B cell (primary cell): ENCODE results near the gene ADARB2. TPM values are rescaled to one million over a fixed set of nuclear protein-coding genes. Genes with fewer than 3 reads are reported as not detected.

Experiments
- ATAC-seq: fragments of 200-7000 bp; cut with Tn5 transposase; one replicate; pipeline ENCODE4 v1.10.0; 2021; ENCODE audit warnings: low read depth, mild to moderate bottlenecking, moderate number of reproducible peaks, moderate library complexity
- CTCF ChIA-PET: fragments of 350-600 bp; sonication (Branson Sonifier 250); formaldehyde crosslinking; loops from one replicate; lab custom pipeline; 2021; ENCODE audit warnings: antibody characterized with exemption, inconsistent platforms; lab: Charles Lee
- POLR2A ChIA-PET: fragments of 350-600 bp; sonication (Branson Sonifier 250); formaldehyde crosslinking; loops from one replicate; lab custom pipeline; 2021; ENCODE audit warnings: antibody characterized with exemption; lab: Charles Lee
- DNase-seq: peaks from one replicate; pipeline ENCODE4 v3.0.0; 2013
- H2AFZ ChIP-seq: 2 replicates; pipeline ENCODE4 v1.6.1; 2012; ENCODE audit warnings: mild to moderate bottlenecking, low read depth, low read length; ENCODE audit not compliant: insufficient read depth, poor library complexity, severe bottlenecking
- H3K27ac ChIP-seq, 2 donors: 1 replicate in 1 of 2; 2 replicates in 1 of 2; pipeline ENCODE4 v1.5.1; 2012 to 2013; ENCODE audit warnings: low read length in 2 of 2, mild to moderate bottlenecking in 2 of 2, moderate library complexity in 1 of 2
- H3K27me3 ChIP-seq, 4 experiments: fragments of 200-600 bp in 1 of 4; sonication (generic) in 1 of 4; replicated peaks in 1 of 4; 1 replicate in 2 of 4; 2 replicates in 2 of 4; pipeline versions ENCODE4 v1.6.1 to v1.7.0; 2013 to 2016; ENCODE audit warnings: low read length in 3 of 4, mild to moderate bottlenecking in 2 of 4, mixed read lengths in 1 of 4, moderate library complexity in 1 of 4; ENCODE audit not compliant: insufficient read depth in 4 of 4, control insufficient read depth in 3 of 4; ENCODE audit errors: control extremely low read depth in 1 of 4
- H3K36me3 ChIP-seq, 2 experiments: replicated peaks in 1 of 2; 1 replicate in 1 of 2; 2 replicates in 1 of 2; pipeline versions ENCODE4 v1.6.1 to v1.7.1; 2013; ENCODE audit warnings: low read length in 1 of 2; ENCODE audit not compliant: insufficient read depth in 2 of 2, control insufficient read depth in 1 of 2; ENCODE audit errors: control extremely low read depth in 1 of 2, extremely low read depth in 1 of 2
- H3K4me1 ChIP-seq, 2 donors: fragments of 200-600 bp in 1 of 2; sonication (generic) in 1 of 2; 1 replicate in 1 of 2; 2 replicates in 1 of 2; pipeline versions ENCODE4 v1.5.1 to v1.6.1; 2013 to 2017; ENCODE audit warnings: low read length in 2 of 2; ENCODE audit not compliant: control insufficient read depth in 2 of 2, insufficient read depth in 2 of 2
- H3K4me2 ChIP-seq: replicated peaks from 2 replicates; pipeline ENCODE3; 2012; ENCODE audit warnings: mild to moderate bottlenecking, low read depth, low read length; ENCODE audit not compliant: poor library complexity, severe bottlenecking
- H3K4me3 ChIP-seq, 5 experiments: fragments of 200-600 bp in 1 of 5; sonication (generic) in 1 of 5; 1 replicate in 3 of 5; 2 replicates in 2 of 5; pipeline versions ENCODE4 v1.5.1 to v1.7.0; 2011 to 2016; ENCODE audit warnings: low read length in 4 of 5, mild to moderate bottlenecking in 4 of 5, low read depth in 2 of 5, control low read depth in 1 of 5, moderate library complexity in 1 of 5; ENCODE audit not compliant: insufficient read depth in 1 of 5; ENCODE audit errors: control extremely low read depth in 1 of 5, extremely low read depth in 1 of 5
- H3K79me2 ChIP-seq: fragments of 200-600 bp; sonication (generic); one replicate; pipeline ENCODE4 v1.6.0; 2016; ENCODE audit warnings: low read length; ENCODE audit not compliant: control insufficient read depth, insufficient read depth
- H3K9ac ChIP-seq: fragments of 200-600 bp; sonication (generic); 2 replicates; pipeline ENCODE4 v1.6.1; 2017; ENCODE audit warnings: mild to moderate bottlenecking, low read length, moderate library complexity
- H3K9me3 ChIP-seq, 3 donors: one replicate each; pipeline versions ENCODE4 v1.6.1 to v1.7.1; 2013; ENCODE audit warnings: low read length in 2 of 3; ENCODE audit not compliant: control insufficient read depth in 2 of 3, insufficient read depth in 1 of 3; ENCODE audit errors: control extremely low read depth in 1 of 3
- H4K20me1 ChIP-seq: 2 replicates; pipeline ENCODE4 v1.6.0; 2012; ENCODE audit warnings: mild to moderate bottlenecking, low read length; ENCODE audit not compliant: insufficient read depth, control insufficient read depth, poor library complexity, severe bottlenecking
- H3K27ac Mint-ChIP-seq: one replicate; pipeline ENCODE4 v1.8.0; 2021; ENCODE audit warnings: mixed read lengths
- H3K27me3 Mint-ChIP-seq: one replicate; pipeline ENCODE4 v1.8.0; 2021; ENCODE audit warnings: mixed read lengths
- H3K4me1 Mint-ChIP-seq: one replicate; pipeline ENCODE4 v1.8.0; 2021; ENCODE audit warnings: mixed read lengths
- H3K4me3 Mint-ChIP-seq: one replicate; pipeline ENCODE4 v1.8.0; 2021; ENCODE audit warnings: mixed read lengths
- H3K9me3 Mint-ChIP-seq: one replicate; pipeline ENCODE4 v1.8.0; 2022; ENCODE audit warnings: mixed read lengths; ENCODE audit not compliant: insufficient read depth
- EZH2 ChIP-seq: IDR thresholded peaks from 2 replicates; pipeline ENCODE4 v1.6.1; 2012; ENCODE audit warnings: borderline replicate concordance, low read depth, mild to moderate bottlenecking, moderate library complexity, low read length; ENCODE audit not compliant: insufficient read depth, poor library complexity, severe bottlenecking
- WGBS: methylation state at CpG from one replicate; pipeline ENCODE4 v1.1.5; 2013; ENCODE audit warnings: missing lambda C conversion rate; ENCODE audit not compliant: insufficient coverage; 5-methylcytosine and 5-hydroxymethylcytosine counted together
- intact Hi-C: fragments of 100-400 bp; cut with micrococcal nuclease; formaldehyde crosslinking; loops from one replicate; pipeline ENCODE4 v1.10.0; 2022
- polyA plus RNA-seq: library from polyadenylated mRNA; depleted of rRNA; stranded (reverse); fragments of >200 nt; gene quantifications from 2 replicates; pipeline ENCODE4 v1.2.3, GENCODE V29; 2012
- total RNA-seq, 2 donors: library from RNA; stranded (reverse); fragments of 120-200 nt in 1 of 2; gene quantifications; 1 replicate in 1 of 2; 2 replicates in 1 of 2; pipeline versions ENCODE4 v1.2.3 to v1.2.4, GENCODE V29; 2013 to 2022
- TF ChIP-seq, protein P1 (sequence below): fragments of 200-600 bp; IDR thresholded peaks from one replicate; pipeline ENCODE4 v1.8.0; 2022; ENCODE audit warnings: antibody characterized with exemption, mild to moderate bottlenecking

Gene ADARB2
- total and polyA plus RNA-seq, 2 donors (not counting 1 experiment from before 2014, with no cell fraction given): 0.13 to 0.96 TPM

DNA sequence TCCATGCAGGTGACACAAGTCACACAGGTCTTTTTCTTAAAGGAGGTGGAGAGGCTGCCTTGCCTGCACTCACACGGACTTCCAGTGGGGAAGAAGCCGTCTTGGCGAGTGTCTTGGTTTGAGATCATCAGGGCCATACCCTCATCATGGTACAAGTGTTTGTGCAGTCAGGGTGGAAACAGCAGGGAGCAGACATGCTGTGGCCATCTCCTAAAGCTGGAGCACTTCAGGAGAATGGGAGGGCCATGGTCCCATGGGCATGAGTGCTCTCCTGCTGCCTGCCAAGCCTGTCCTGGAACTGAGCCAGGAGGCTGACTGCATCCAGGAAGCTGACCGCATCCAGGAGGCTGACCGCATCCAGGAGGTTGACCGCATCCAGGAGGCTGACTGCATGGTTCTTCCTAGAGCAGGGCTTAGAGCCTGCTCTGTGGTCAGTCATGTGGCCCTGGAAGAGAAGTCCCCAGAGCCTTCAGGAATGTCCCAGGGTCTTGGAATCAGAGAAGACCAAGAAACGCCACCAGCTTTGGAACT is 98.4 kb downstream of the ADARB2 start:
- Mint-ChIP-seq H3K9me3 (no peaks in the 10 kb centered on the region), H3K4me1 (peaks cover 8% of the 10 kb centered on the region), H3K4me3 (no peak overlapping the region), H3K27me3 (peaks cover 29% of the 10 kb centered on the region), H3K27ac (no peak overlapping the region)
- Histone ChIP-seq H3K9ac (no peak overlapping the region), H3K79me2 (no peaks in the 10 kb centered on the region), H3K4me2 (no peak overlapping the region), H3K9me3 (no peaks in the 10 kb centered on the region), H3K4me1 (peaks cover 6 to 7% of the 10 kb centered on the region in 2 donors), H3K36me3 (no peaks in the 10 kb centered on the region), H2AFZ (no peak overlapping the region), H3K27ac (no peak overlapping the region), H3K27me3 (peaks cover 0 to 10% (median 0%) of the 10 kb centered on the region in 4 experiments), H3K4me3 (no peak overlapping the region), H4K20me1 (no peaks in the 10 kb centered on the region)
- no peak for DNase-seq
- intact Hi-C loops: no loop called here
- no peak for ATAC-seq
- TF ChIP-seq, protein P1, sequence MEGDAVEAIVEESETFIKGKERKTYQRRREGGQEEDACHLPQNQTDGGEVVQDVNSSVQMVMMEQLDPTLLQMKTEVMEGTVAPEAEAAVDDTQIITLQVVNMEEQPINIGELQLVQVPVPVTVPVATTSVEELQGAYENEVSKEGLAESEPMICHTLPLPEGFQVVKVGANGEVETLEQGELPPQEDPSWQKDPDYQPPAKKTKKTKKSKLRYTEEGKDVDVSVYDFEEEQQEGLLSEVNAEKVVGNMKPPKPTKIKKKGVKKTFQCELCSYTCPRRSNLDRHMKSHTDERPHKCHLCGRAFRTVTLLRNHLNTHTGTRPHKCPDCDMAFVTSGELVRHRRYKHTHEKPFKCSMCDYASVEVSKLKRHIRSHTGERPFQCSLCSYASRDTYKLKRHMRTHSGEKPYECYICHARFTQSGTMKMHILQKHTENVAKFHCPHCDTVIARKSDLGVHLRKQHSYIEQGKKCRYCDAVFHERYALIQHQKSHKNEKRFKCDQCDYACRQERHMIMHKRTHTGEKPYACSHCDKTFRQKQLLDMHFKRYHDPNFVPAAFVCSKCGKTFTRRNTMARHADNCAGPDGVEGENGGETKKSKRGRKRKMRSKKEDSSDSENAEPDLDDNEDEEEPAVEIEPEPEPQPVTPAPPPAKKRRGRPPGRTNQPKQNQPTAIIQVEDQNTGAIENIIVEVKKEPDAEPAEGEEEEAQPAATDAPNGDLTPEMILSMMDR: no peak
- TF ChIP-seq EZH2: no peak
- ChIA-PET CTCF (no interaction called here), POLR2A (no interaction called here)
- WGBS: 96% methylated on average over 7 of the region's 7 CpGs

DNA sequence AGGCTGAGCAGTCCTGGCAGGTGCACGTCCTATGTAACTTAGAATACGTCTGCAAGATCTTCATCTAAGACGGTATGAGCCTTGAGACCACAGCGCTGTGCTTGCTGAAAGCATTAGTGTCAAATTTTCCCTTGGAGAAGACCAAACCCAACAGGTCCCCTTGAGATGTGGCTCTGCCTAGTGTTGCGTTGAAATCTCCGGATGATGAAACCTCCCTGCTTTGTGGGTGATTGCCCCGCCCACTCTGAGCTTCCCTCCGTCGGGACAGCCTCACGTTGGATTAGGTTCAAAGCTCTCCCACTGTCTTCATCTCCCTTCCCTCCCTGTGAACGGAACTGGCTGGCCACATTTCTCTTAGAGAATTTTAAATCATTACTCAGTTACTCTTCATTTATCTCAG is 102.0 kb downstream of the ADARB2 start:
- no peak overlapping the region for H3K27ac ChIP-seq
- ATAC-seq (no peak), DNase-seq (no peak)
- no peak overlapping the region for H3K4me3 ChIP-seq
- peaks cover 0 to 5% (median 0%) of the 10 kb centered on the region in 4 experiments for H3K27me3 ChIP-seq
- H3K9me3 Mint-ChIP-seq: no peaks in the 10 kb centered on the region
- H3K9me3 ChIP-seq: peaks cover 0 to 16% (median 0%) of the 10 kb centered on the region in 3 donors
- H2AFZ ChIP-seq: no peak overlapping the region
- H3K27me3 Mint-ChIP-seq: peaks cover 31% of the 10 kb centered on the region
- no peak overlapping the region for H3K27ac Mint-ChIP-seq
- no peaks in the 10 kb centered on the region for H3K4me1 ChIP-seq
- H3K36me3 ChIP-seq: no peaks in the 10 kb centered on the region
- no peak overlapping the region for H3K4me3 Mint-ChIP-seq
- H3K4me2 ChIP-seq: no peak overlapping the region
- TF ChIP-seq EZH2: no peak
- TF ChIP-seq, protein P1: no peak
- no peaks in the 10 kb centered on the region for H3K79me2 ChIP-seq
- intact Hi-C loops: no loop called here
- no peaks in the 10 kb centered on the region for H3K4me1 Mint-ChIP-seq
- H3K9ac ChIP-seq: no peak overlapping the region
- no peaks in the 10 kb centered on the region for H4K20me1 ChIP-seq
- POLR2A ChIA-PET: interaction anchor here (0.6 kb wide), 1 partner anchor 1432 kb away, joined by 11 read pairs; the partner anchor contains the start of gene PFKP
- 73% methylated on average over 11 of the region's 11 CpGs for WGBS
- CTCF ChIA-PET: no interaction called here
